Measurements from ENCODE around the gene KCNC3.

Gene KCNC3

DNA sequence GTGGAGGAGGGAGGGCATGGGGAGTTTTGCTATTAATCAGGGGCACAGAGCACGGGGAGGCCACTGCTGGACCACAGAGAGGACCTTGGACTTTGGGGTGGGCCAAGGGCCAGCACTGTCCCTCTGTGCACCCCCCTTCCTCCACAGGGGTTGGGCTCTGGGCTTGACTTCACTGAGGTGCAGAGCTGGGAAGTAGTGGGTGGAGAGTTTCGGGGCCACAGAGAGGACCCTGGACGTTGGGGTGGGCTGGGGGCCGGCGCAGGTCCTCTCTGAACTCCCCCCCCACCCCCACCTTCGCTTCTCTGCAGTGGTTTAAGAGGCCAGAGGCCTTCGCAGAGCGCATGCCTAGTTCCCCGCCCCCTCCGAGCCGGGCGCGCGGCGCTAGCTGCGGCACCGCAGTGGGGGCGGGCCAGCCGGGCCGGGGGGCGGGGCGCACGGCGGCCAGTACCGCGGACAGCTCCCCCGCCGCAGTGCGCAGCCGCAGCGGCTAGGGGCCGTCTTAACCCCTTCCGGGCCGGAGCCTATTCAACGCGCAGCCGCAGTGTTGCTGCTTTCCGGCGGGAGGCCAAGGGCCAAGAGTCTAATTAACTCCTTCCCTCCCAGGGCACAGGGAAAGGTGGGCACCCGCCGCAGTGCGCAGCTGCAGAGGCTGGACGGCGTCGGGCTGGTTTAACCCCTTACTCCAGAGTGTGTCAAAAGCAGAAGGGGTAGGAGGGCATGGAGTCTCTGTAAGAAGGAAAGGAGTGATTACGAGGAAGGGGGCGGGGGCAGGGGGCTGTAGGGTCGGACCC, 3.7 kb downstream of the KCNC3 start:
- no peak overlapping the region for H3K4me3 ChIP-seq (ENCODE audit: low read depth, low read length)
- TF ChIP-seq, protein P1, sequence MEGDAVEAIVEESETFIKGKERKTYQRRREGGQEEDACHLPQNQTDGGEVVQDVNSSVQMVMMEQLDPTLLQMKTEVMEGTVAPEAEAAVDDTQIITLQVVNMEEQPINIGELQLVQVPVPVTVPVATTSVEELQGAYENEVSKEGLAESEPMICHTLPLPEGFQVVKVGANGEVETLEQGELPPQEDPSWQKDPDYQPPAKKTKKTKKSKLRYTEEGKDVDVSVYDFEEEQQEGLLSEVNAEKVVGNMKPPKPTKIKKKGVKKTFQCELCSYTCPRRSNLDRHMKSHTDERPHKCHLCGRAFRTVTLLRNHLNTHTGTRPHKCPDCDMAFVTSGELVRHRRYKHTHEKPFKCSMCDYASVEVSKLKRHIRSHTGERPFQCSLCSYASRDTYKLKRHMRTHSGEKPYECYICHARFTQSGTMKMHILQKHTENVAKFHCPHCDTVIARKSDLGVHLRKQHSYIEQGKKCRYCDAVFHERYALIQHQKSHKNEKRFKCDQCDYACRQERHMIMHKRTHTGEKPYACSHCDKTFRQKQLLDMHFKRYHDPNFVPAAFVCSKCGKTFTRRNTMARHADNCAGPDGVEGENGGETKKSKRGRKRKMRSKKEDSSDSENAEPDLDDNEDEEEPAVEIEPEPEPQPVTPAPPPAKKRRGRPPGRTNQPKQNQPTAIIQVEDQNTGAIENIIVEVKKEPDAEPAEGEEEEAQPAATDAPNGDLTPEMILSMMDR (IDR thresholded peaks at IDR 0.05; ENCODE audit: low read depth, low read length, missing control alignments), result no peak
- in situ Hi-C loops (cut with HindIII; ENCODE audit: low pct_ligation_motif_present, low sequenced_read_pairs), result no loop called here

DNA sequence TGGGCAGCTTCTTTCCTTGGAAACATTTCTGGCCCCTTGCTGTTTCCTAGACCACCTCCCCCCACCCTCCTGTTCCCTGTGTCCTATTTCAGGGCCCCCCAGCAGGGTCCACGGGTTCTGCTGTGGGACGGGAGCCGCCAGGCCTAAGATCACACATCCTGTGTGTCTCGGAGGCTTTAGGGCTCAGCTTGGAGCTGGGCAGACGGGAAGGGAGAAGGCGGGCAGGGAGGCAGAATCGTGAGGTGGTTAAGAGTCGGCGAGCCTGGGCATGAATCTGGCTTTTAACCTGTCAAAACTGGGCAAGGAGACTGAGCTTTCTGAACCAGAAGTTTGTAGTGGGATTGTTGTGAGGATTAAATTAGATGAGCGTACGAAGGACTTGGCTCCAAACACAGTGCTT, 4.8 kb downstream of the KCNC3 start:
- DNase-seq, result no peak
- TF ChIP-seq, protein P1 (IDR thresholded peaks at IDR 0.05; ENCODE audit: low read depth, low read length, missing control alignments), result no peak
- in situ Hi-C loops (cut with HindIII; ENCODE audit: low pct_ligation_motif_present, low sequenced_read_pairs), result no loop called here
- H3K36me3 ChIP-seq (replicated peaks), result no peaks in the 10 kb centered on the region
- H3K27me3 ChIP-seq (replicated peaks), result peaks cover 16% of the 10 kb centered on the region
- no peak overlapping the region for H3K27ac ChIP-seq
- H3K4me3 ChIP-seq (ENCODE audit: low read depth, low read length), result no peak overlapping the region

More for the DNA sequence above, 3.7 kb downstream of the KCNC3 start:
- Histone ChIP-seq H3K36me3 (replicated peaks) (no peaks in the 10 kb centered on the region), H3K27me3 (replicated peaks) (peaks cover 20% of the 10 kb centered on the region), H3K27ac (no peak overlapping the region)
- peak; percentile 9 for DNase-seq

GRCh38 chr19:50323782-50324133, 5.4 kb downstream of the KCNC3 start:
- H3K27me3 ChIP-seq (replicated peaks), result peaks cover 16% of the 10 kb centered on the region
- in situ Hi-C loops (cut with HindIII; ENCODE audit: low pct_ligation_motif_present, low sequenced_read_pairs), result no loop called here
- TF ChIP-seq, protein P1 (IDR thresholded peaks at IDR 0.05; ENCODE audit: low read depth, low read length, missing control alignments), result no peak
- no peak overlapping the region for H3K4me3 ChIP-seq (ENCODE audit: low read depth, low read length)
- no peak for DNase-seq
- no peaks in the 10 kb centered on the region for H3K36me3 ChIP-seq (replicated peaks)
- H3K27ac ChIP-seq, result no peak overlapping the region

DNA sequence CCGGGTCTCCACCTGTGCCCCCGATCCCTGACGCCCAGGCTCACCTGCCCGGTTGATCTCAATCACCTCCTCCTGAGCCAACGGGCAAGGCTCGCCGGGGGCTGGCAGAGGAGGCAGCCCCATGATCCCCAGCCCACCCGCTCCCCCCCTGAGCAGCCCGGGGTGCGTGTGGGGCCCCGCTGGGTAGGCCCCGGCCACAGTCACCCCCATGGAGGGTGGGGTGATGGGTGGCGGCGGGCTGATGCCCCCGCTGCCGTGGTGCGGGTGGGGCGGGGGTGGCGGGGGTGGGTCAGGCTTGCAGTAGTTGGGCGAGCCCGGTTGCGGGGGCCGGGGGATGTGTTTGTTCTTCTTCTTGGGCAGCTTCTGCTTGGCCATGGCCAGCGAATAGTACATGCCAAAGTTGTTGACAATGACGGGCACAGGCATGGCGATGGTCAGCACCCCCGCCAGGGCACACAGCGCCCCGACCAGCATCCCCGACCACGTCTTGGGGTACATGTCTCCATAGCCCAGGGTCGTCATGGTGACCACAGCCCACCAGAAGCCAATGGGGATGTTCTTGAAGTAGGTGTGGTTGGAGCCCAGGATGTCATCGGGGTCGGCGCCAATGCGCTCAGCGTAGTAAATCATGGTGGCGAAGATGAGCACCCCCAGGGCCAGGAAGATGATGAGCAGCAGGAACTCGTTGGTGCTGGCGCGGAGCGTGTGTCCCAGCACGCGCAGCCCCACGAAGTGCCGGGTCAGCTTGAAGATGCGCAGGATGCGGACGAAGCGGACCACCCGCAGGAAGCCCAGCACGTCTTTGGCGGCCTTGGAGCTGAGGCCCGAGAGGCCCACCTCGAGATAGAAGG, 6.0 kb downstream of the KCNC3 start:
- Histone ChIP-seq H3K27me3 (replicated peaks) (peaks cover 13% of the 10 kb centered on the region), H3K27ac (no peak overlapping the region), H3K4me3 (ENCODE audit: low read depth, low read length) (no peak overlapping the region), H3K36me3 (replicated peaks) (no peaks in the 10 kb centered on the region)
- in situ Hi-C loops (cut with HindIII; ENCODE audit: low pct_ligation_motif_present, low sequenced_read_pairs), result no loop called here
- TF ChIP-seq, protein P1 (IDR thresholded peaks at IDR 0.05; ENCODE audit: low read depth, low read length, missing control alignments), result no peak
- no peak for DNase-seq

GRCh38 chr19:50322234-50322633, 6.9 kb downstream of the KCNC3 start:
- H3K27me3 ChIP-seq (replicated peaks), result peaks cover 6% of the 10 kb centered on the region
- no peak for DNase-seq
- H3K4me3 ChIP-seq (ENCODE audit: low read depth, low read length), result no peak overlapping the region
- H3K36me3 ChIP-seq (replicated peaks), result no peaks in the 10 kb centered on the region
- in situ Hi-C loops (cut with HindIII; ENCODE audit: low pct_ligation_motif_present, low sequenced_read_pairs), result no loop called here
- TF ChIP-seq, protein P1 (IDR thresholded peaks at IDR 0.05; ENCODE audit: low read depth, low read length, missing control alignments), result no peak
- H3K27ac ChIP-seq, result no peak overlapping the region
